ENCODE results near the gene TCEAL7. TPM values are rescaled to one million over a fixed set of nuclear protein-coding genes. Genes with fewer than 3 reads are reported as not detected.

Gene TCEAL7
- total and polyA plus RNA-seq, 2 of the 4 experiments (the other 2 are of a cell fraction) = 6.5 to 15.4 TPM

- H4K5ac ChIP-seq (ENCODE audit: low read depth, low read length) = peak overlapping the region; percentile 23; the same call in 1 of the 2 replicates
- peak overlapping the region; percentile 68; the same call in 1 of the 2 replicates for H3K4me2 ChIP-seq (ENCODE audit: low read depth, low read length)
- no peak overlapping the region for H2AFZ ChIP-seq (replicated peaks; ENCODE audit: low read length, poor library complexity)
- CTCF ChIA-PET = no interaction called here
- no peak overlapping the region for H3K4ac ChIP-seq (ENCODE audit: low read depth, low read length)
- no peaks in the 10 kb centered on the region for H4K20me1 ChIP-seq (ENCODE audit: insufficient read depth, low read length)
- BruUV-seq (replicated peaks) = no TSS peak
- H3K36me3 ChIP-seq (ENCODE audit: control insufficient read depth, insufficient read depth, low read length) = peaks cover 7% of the 10 kb centered on the region
- H3K9me1 ChIP-seq (ENCODE audit: insufficient read depth, low read length) = no peaks in the 10 kb centered on the region
- no peak overlapping the region for H3K4me3 ChIP-seq (ENCODE audit: insufficient read depth, low read depth, low read length)
- peak overlapping the region; percentile 41; the same call in 1 of the 2 replicates for H3K27ac ChIP-seq (ENCODE audit: insufficient read depth, low read length)
- H3K4me1 ChIP-seq (ENCODE audit: control insufficient read depth, insufficient read depth, low read length) = peaks cover 3% of the 10 kb centered on the region
- 0 out of 2 replicates have a peak overlapping the region, but pooled peaks have one; percentile 9 for H2BK120ac ChIP-seq (ENCODE audit: low read depth, low read length)
- H3K9me3 ChIP-seq (ENCODE audit: control insufficient read depth, insufficient read depth, low read length) = no peaks in the 10 kb centered on the region
- H2BK15ac ChIP-seq (ENCODE audit: low read depth, low read length) = no peak overlapping the region
- H3K14ac ChIP-seq (replicated peaks; ENCODE audit: low read depth, low read length) = no peak overlapping the region
- peak overlapping the region; percentile 59 for H2BK5ac ChIP-seq (ENCODE audit: low read depth, low read length, poor library complexity, severe bottlenecking)
- ATAC-seq (ENCODE audit: low read depth) = no peak
- no peak overlapping the region; the same call in 1 of the 2 replicates for H3K23ac ChIP-seq (ENCODE audit: low read depth, low read length)
- H2AK9ac ChIP-seq (replicated peaks; ENCODE audit: low read depth, low read length, poor library complexity) = no peak overlapping the region
- intact Hi-C loops (cut with micrococcal nuclease) (no loop called here), dilution Hi-C loops (cut with HindIII; ENCODE audit: low sequenced_read_pairs, unreplicated experiment) (no loop called here), in situ Hi-C loops (cut with MboI; ENCODE audit: low sequenced_read_pairs) (no loop called here)
- peaks cover 0 to 8% of the 10 kb centered on the region in 2 experiments; a peak in 2 of 4 replicates for H3K79me1 ChIP-seq (ENCODE audit: low read depth in 1 of 2, low read length in 2 of 2)
- no peak overlapping the region for H4K91ac ChIP-seq (ENCODE audit: insufficient read depth, low read depth, low read length)
- no peaks in the 10 kb centered on the region for H3K27me3 ChIP-seq (ENCODE audit: control insufficient read depth, insufficient read depth, low read length)
- no peak overlapping the region for H3K56ac ChIP-seq (ENCODE audit: extremely low read depth, insufficient read depth, low read length)
- H4K8ac ChIP-seq (ENCODE audit: low read depth in 2 of 2, low read length in 2 of 2) = no peak overlapping the region
- H2AK5ac ChIP-seq (ENCODE audit: low read depth, low read length) = no peak overlapping the region
- WGBS, 2 experiments (ENCODE audit: extremely low coverage in 2 of 2, insufficient read length in 1 of 2) = no CpG with 5 or more reads among the region's 2 CpGs
- DNase-seq = peak; percentile 26
- H2BK20ac ChIP-seq (ENCODE audit: low read depth, low read length) = peak overlapping the region; percentile 18; the same call in 1 of the 2 replicates
- no peak for TF ChIP-seq USF2 (IDR thresholded peaks at IDR 0.05; ENCODE audit: low read depth, low read length)
- no peak for TF ChIP-seq MAFK (IDR thresholded peaks at IDR 0.05; ENCODE audit: low read depth, low read length)
- no peak for TF ChIP-seq NFE2L2 (IDR thresholded peaks at IDR 0.05; ENCODE audit: low read depth, low read length)
- TF ChIP-seq RAD21 (IDR thresholded peaks at IDR 0.05; ENCODE audit: low read length) = no peak
- TF ChIP-seq FOS (IDR thresholded peaks at IDR 0.05; ENCODE audit: low read depth, low read length) = no peak
- POLR2A ChIA-PET (ENCODE audit: unreplicated experiment) = no interaction called here
- no peak overlapping the region; the same call in 1 of the 2 replicates for H3K9ac ChIP-seq (ENCODE audit: low read depth, low read length)
- H3K18ac ChIP-seq (ENCODE audit: low read depth, low read length) = no peak overlapping the region
These were observed 49.0 kb downstream of the TCEAL7 start for GRCh38 chrX:103378990-103379389.

Small RNA genes lying within 50 kb of the gene (microRNA-seq; reads per million reads assigned to microRNA genes)
- gene Z92846.1 (ENCODE audit: insufficient read depth, insufficient read length) = not detected

Small RNA genes lying within 50 kb of the gene (small RNA-seq; reads per million reads assigned to genes)
- gene Z92846.1 = 0 reads per million in 5 experiments

Other genes with a start within 250 kb of the TCEAL7 start
- gene NXF3, start 237.1 kb upstream of the TCEAL7 start, total RNA-seq (2012; rRNA removed) = not detected in 2 replicates
- not detected in 2 replicates for gene NXF3, start 237.1 kb upstream of the TCEAL7 start, polyA plus RNA-seq (2012; rRNA removed)
- 0.54 and 3.3 TPM in 2 replicates for gene BEX4, start 115.1 kb upstream of the TCEAL7 start, total RNA-seq (2012; rRNA removed)
- gene BEX4, start 115.1 kb upstream of the TCEAL7 start, polyA plus RNA-seq (2012; rRNA removed) = 4.5 and 6.8 TPM in 2 replicates
- gene TCEAL8, start 75.1 kb upstream of the TCEAL7 start, total RNA-seq (2012; rRNA removed) = 31.5 and 91.4 TPM in 2 replicates
- 43.7 and 57.6 TPM in 2 replicates for gene TCEAL8, start 75.1 kb upstream of the TCEAL7 start, polyA plus RNA-seq (2012; rRNA removed)
- gene TCEAL5, start 53.5 kb upstream of the TCEAL7 start, total RNA-seq (2012; rRNA removed) = not detected in 2 replicates
- gene TCEAL5, start 53.5 kb upstream of the TCEAL7 start, polyA plus RNA-seq (2012; rRNA removed) = not detected in 2 replicates
- 0.28 TPM in 1 of 2 replicates, not detected in the other for gene BEX2, start 19.2 kb upstream of the TCEAL7 start, total RNA-seq (2012; rRNA removed)
- gene BEX2, start 19.2 kb upstream of the TCEAL7 start, polyA plus RNA-seq (2012; rRNA removed) = 0.13 and 0.19 TPM in 2 replicates
- 20.3 and 94.4 TPM in 2 replicates for gene TCEAL9, start 26.3 kb downstream of the TCEAL7 start, total RNA-seq (2012; rRNA removed)
- gene TCEAL9, start 26.3 kb downstream of the TCEAL7 start, polyA plus RNA-seq (2012; rRNA removed) = 88.8 and 111 TPM in 2 replicates
- 114 and 332 TPM in 2 replicates for gene BEX3, start 46.3 kb downstream of the TCEAL7 start, total RNA-seq (2012; rRNA removed)
- gene BEX3, start 46.3 kb downstream of the TCEAL7 start, polyA plus RNA-seq (2012; rRNA removed) = 408 and 409 TPM in 2 replicates
- under 0.01 TPM in 2 replicates for gene RAB40A, start 189.2 kb downstream of the TCEAL7 start, total RNA-seq (2012; rRNA removed)
- gene RAB40A, start 189.2 kb downstream of the TCEAL7 start, polyA plus RNA-seq (2012; rRNA removed) = 0.16 and 0.26 TPM in 2 replicates

Measured in IMR-90 (cell line).